Stimulated activated CD8-positive, alpha-beta memory T cell treated with anti-CD3 and anti-CD28 coated beads, Interleukin-7, amount 100 ng/mL, for 1 hour (primary cell): Measurements from ENCODE around the gene BICD1.
"Not testable (repeated sequence)": the region's sequence is repeated elsewhere in the genome, so short reads cannot be mapped to it uniquely, and the experiment has no call there.

Experiments
- DNase-seq, 2 donors: peaks; one replicate each; pipeline ENCODE4 v3.0.0-alpha.2; 2020; ENCODE audit warnings: low read depth in 2 of 2

Gene BICD1

GRCh38 chr12:32196250-32197198 lies 89.9 kb downstream of the BICD1 start:
- no peak for DNase-seq

- no peak for DNase-seq
These were observed 90.8 kb downstream of the BICD1 start for GRCh38 chr12:32197421-32197820.

GRCh38 chr12:32198555-32198954 lies 91.9 kb downstream of the BICD1 start:
- DNase-seq, result no peak

- no peak for DNase-seq
These were observed 94.4 kb downstream of the BICD1 start for GRCh38 chr12:32201096-32201495.

- DNase-seq, result no peak
These were observed 95.3 kb downstream of the BICD1 start for GRCh38 chr12:32201976-32202375.

GRCh38 chr12:32205731-32206130 lies 99.1 kb downstream of the BICD1 start:
- DNase-seq, result no peak

- DNase-seq, result no peak
These were observed 101.7 kb downstream of the BICD1 start for GRCh38 chr12:32208355-32208754.

- DNase-seq, result no peak
These were observed 104.6 kb downstream of the BICD1 start for GRCh38 chr12:32211066-32211899.

GRCh38 chr12:32211900-32212156 lies 105.2 kb downstream of the BICD1 start:
- no peak for DNase-seq

- DNase-seq, result no peak
These were observed 108.1 kb downstream of the BICD1 start for GRCh38 chr12:32214723-32215122.

GRCh38 chr12:32217354-32218310 lies 111.0 kb downstream of the BICD1 start:
- DNase-seq, result no peak

- no peak for DNase-seq
These were observed 117.3 kb downstream of the BICD1 start for GRCh38 chr12:32223941-32224340.

GRCh38 chr12:32226768-32227167 lies 120.1 kb downstream of the BICD1 start:
- no peak for DNase-seq

GRCh38 chr12:32229971-32230612 lies 123.4 kb downstream of the BICD1 start:
- no peak for DNase-seq

GRCh38 chr12:32230613-32230993 lies 124.0 kb downstream of the BICD1 start:
- no peak for DNase-seq

- DNase-seq, result not testable (repeated sequence)
These were observed 124.7 kb downstream of the BICD1 start for GRCh38 chr12:32231361-32231760.

- DNase-seq, result no peak
These were observed 126.9 kb downstream of the BICD1 start for GRCh38 chr12:32233568-32233967.

- no peak for DNase-seq
These were observed 128.6 kb downstream of the BICD1 start for GRCh38 chr12:32235251-32235650.

- no peak for DNase-seq
These were observed 133.5 kb downstream of the BICD1 start for GRCh38 chr12:32240162-32240561.

- DNase-seq, result no peak
These were observed 134.2 kb downstream of the BICD1 start for GRCh38 chr12:32240831-32241230.

- DNase-seq, result no peak
These were observed 136.0 kb downstream of the BICD1 start for GRCh38 chr12:32242641-32243040.
